Measurements from ENCODE around the gene PATL2. TPM values are rescaled to one million over a fixed set of nuclear protein-coding genes. Genes with fewer than 3 reads are reported as not detected.

The PATL2 gene
- 0.24 and 0.85 TPM in 2 replicates for total RNA-seq

GRCh38 chr15:44711096-44711742 is at the start of gene PATL2, which contains the start of gene B2M:
Gene PATL2 (minus strand): TSS chr15:44711323. CDS start chr15:44676490, 34,833 bp downstream.
Gene B2M (plus strand): TSS chr15:44711517. CDS start chr15:44711547, 30 bp downstream.

GRCh38 chr15:44736181-44736765 is 25.1 kb upstream of the PATL2 start, which contains the start of gene TRIM69:
Gene TRIM69 (plus strand): TSS chr15:44736528. CDS start chr15:44736705, 177 bp downstream.

GRCh38 chr15:44663410-44664308 is 47.5 kb downstream of the PATL2 start, which contains the start of gene SPG11:
Gene SPG11 (minus strand): TSS chr15:44663662. CDS start chr15:44663647, 15 bp downstream.

Other genes starting within 250 kb of the PATL2 start
- gene EIF3J, start 174.2 kb downstream of the PATL2 start, total RNA-seq, result 55.4 and 58.8 TPM in 2 replicates
- gene SPG11, start 47.7 kb downstream of the PATL2 start, total RNA-seq, result 86.3 and 94.7 TPM in 2 replicates
- 1,508 and 1,525 TPM in 2 replicates for gene B2M, start 194 bp upstream of the PATL2 start, total RNA-seq
- 7.0 and 8.9 TPM in 2 replicates for gene TRIM69, start 25.2 kb upstream of the PATL2 start, total RNA-seq
- not detected in 2 replicates for gene TERB2, start 245.4 kb upstream of the PATL2 start, total RNA-seq